H9 (cell line): ENCODE data around the gene NUDT4. TPM values are rescaled to one million over a fixed set of nuclear protein-coding genes. Genes with fewer than 3 reads are reported as not detected.

Experiments
- DNase-seq: peaks from one replicate; pipeline ENCODE4 v3.0.0-alpha.2; 2017
- H2AFZ ChIP-seq: one replicate; pipeline ENCODE4 v1.6.1; 2013; ENCODE audit warnings: mild to moderate bottlenecking, low read length, control low read depth, moderate library complexity
- H2AK5ac ChIP-seq: 2 replicates; pipeline ENCODE4 v1.6.1; 2013; ENCODE audit warnings: low read length, control low read depth, mixed read lengths; ENCODE audit not compliant: insufficient read length
- H2BK120ac ChIP-seq: one replicate; pipeline ENCODE4 v1.6.1; 2013; ENCODE audit warnings: low read depth, mild to moderate bottlenecking, low read length, control low read depth, inconsistent platforms; ENCODE audit not compliant: poor library complexity, severe bottlenecking
- H2BK12ac ChIP-seq: 2 replicates; pipeline ENCODE4 v1.6.1; 2013; ENCODE audit warnings: low read length, control low read depth, mixed read lengths, low read depth; ENCODE audit not compliant: insufficient read length
- H2BK15ac ChIP-seq: 2 replicates; pipeline ENCODE4 v1.6.1; 2013; ENCODE audit warnings: low read depth, low read length, control low read depth
- H2BK20ac ChIP-seq: one replicate; pipeline ENCODE4 v1.6.1; 2013; ENCODE audit warnings: low read depth, mild to moderate bottlenecking, low read length, control low read depth, inconsistent platforms; ENCODE audit not compliant: poor library complexity, severe bottlenecking
- H2BK5ac ChIP-seq: 2 replicates; pipeline ENCODE4 v1.6.1; 2013; ENCODE audit warnings: low read length, control low read depth, mixed read lengths; ENCODE audit not compliant: insufficient read length
- H3K14ac ChIP-seq: 2 replicates; pipeline ENCODE4 v1.6.1; 2013; ENCODE audit warnings: low read length, control low read depth; ENCODE audit not compliant: insufficient read depth
- H3K18ac ChIP-seq: 2 replicates; pipeline ENCODE4 v1.6.1; 2013; ENCODE audit warnings: low read depth, mild to moderate bottlenecking, mixed read lengths, low read length, control low read depth; ENCODE audit not compliant: insufficient read length
- H3K23ac ChIP-seq: 2 replicates; pipeline ENCODE4 v1.6.1; 2013; ENCODE audit warnings: low read length, control low read depth, mixed read lengths, low read depth; ENCODE audit not compliant: insufficient read length
- H3K23me2 ChIP-seq: 2 replicates; pipeline ENCODE4 v1.6.1; 2013; ENCODE audit warnings: low read depth, mild to moderate bottlenecking, mixed read lengths, low read length, control low read depth; ENCODE audit not compliant: insufficient read length, poor library complexity, severe bottlenecking
- H3K27ac ChIP-seq: 2 replicates; pipeline ENCODE4 v1.5.1; 2013; ENCODE audit warnings: low read length, control low read depth, mixed read lengths, low read depth; ENCODE audit not compliant: insufficient read length
- H3K27me3 ChIP-seq: 2 replicates; pipeline ENCODE4 v1.6.1; 2013; ENCODE audit warnings: low read length, control low read depth, inconsistent platforms; ENCODE audit not compliant: insufficient read depth
- H3K4ac ChIP-seq: 2 replicates; pipeline ENCODE4 v1.6.1; 2013; ENCODE audit warnings: low read depth, mild to moderate bottlenecking, control low read depth, inconsistent platforms, low read length, moderate library complexity
- H3K4me1 ChIP-seq: 2 replicates; pipeline ENCODE4 v1.6.1; 2013; ENCODE audit warnings: low read length, control low read depth, inconsistent platforms; ENCODE audit not compliant: insufficient read depth
- H3K4me2 ChIP-seq: 2 replicates; pipeline ENCODE4 v1.6.1; 2013; ENCODE audit warnings: low read length, control low read depth, mixed read lengths; ENCODE audit not compliant: insufficient read length, insufficient read depth
- H3K56ac ChIP-seq: 2 replicates; pipeline ENCODE4 v1.6.1; 2013; ENCODE audit warnings: low read depth, mild to moderate bottlenecking, mixed read lengths, low read length, control low read depth; ENCODE audit not compliant: insufficient read length
- H3K79me1 ChIP-seq: 2 replicates; pipeline ENCODE4 v1.6.1; 2013; ENCODE audit warnings: low read depth, mild to moderate bottlenecking, moderate library complexity, low read length, control low read depth, inconsistent platforms; ENCODE audit not compliant: insufficient read depth, poor library complexity, severe bottlenecking
- H3K79me2 ChIP-seq: 2 replicates; pipeline ENCODE4 v1.6.1; 2013; ENCODE audit warnings: low read length, control low read depth, inconsistent platforms; ENCODE audit not compliant: insufficient read depth
- H3K9ac ChIP-seq: 2 replicates; pipeline ENCODE4 v1.6.1; 2013; ENCODE audit warnings: low read length, control low read depth, mixed read lengths; ENCODE audit not compliant: insufficient read length; ENCODE audit errors: extremely low read depth
- H3K9me3 ChIP-seq: one replicate; pipeline ENCODE4 v1.6.1; 2013; ENCODE audit warnings: low read depth, low read length, inconsistent platforms; ENCODE audit not compliant: control insufficient read depth
- H3T11ph ChIP-seq: one replicate; pipeline ENCODE4 v1.6.1; 2013; ENCODE audit warnings: mild to moderate bottlenecking, low read length, control low read depth, inconsistent platforms
- H4K20me1 ChIP-seq: one replicate; pipeline ENCODE4 v1.6.1; 2013; ENCODE audit not compliant: control insufficient read depth, insufficient read length, insufficient read depth
- H4K5ac ChIP-seq: 2 replicates; pipeline ENCODE4 v1.6.1; 2013; ENCODE audit warnings: low read depth, mild to moderate bottlenecking, mixed read lengths, low read length, control low read depth; ENCODE audit not compliant: insufficient read length
- H4K8ac ChIP-seq: replicated peaks from 2 replicates; pipeline ENCODE4 v1.6.1; 2013; ENCODE audit warnings: low read length, control low read depth, mixed read lengths, low read depth; ENCODE audit not compliant: insufficient read length
- H4K91ac ChIP-seq: 2 replicates; pipeline ENCODE4 v1.6.1; 2013; ENCODE audit warnings: low read depth, mild to moderate bottlenecking, moderate library complexity, mixed read lengths, low read length, control low read depth; ENCODE audit not compliant: insufficient read length
- H3K27ac Mint-ChIP-seq, 3 experiments: 2 replicates in 2 of 3; 3 replicates in 1 of 3; pipeline ENCODE4 v1.8.0; 2020 to 2021; ENCODE audit warnings: mixed read lengths in 3 of 3, mild to moderate bottlenecking in 1 of 3, moderate library complexity in 1 of 3
- H3K27me3 Mint-ChIP-seq: 2 replicates; pipeline ENCODE4 v1.8.0; 2021; ENCODE audit warnings: low read depth, mild to moderate bottlenecking, moderate library complexity, mixed read lengths
- H3K36me3 Mint-ChIP-seq, 3 experiments: 2 replicates in 2 of 3; 3 replicates in 1 of 3; pipeline ENCODE4 v1.8.0; 2020 to 2021; ENCODE audit warnings: low read depth in 3 of 3, mixed read lengths in 3 of 3; ENCODE audit not compliant: insufficient read depth in 1 of 3
- H3K4me1 Mint-ChIP-seq, 2 experiments: 2 replicates each; pipeline ENCODE4 v1.8.0; 2020; ENCODE audit warnings: mixed read lengths in 2 of 2
- H3K4me3 Mint-ChIP-seq, 2 experiments: 2 replicates in 1 of 2; 3 replicates in 1 of 2; pipeline ENCODE4 v1.8.0; 2020 to 2021; ENCODE audit warnings: mild to moderate bottlenecking in 2 of 2, mixed read lengths in 2 of 2, moderate library complexity in 1 of 2
- H3K9me3 Mint-ChIP-seq, 2 experiments: 2 replicates in 1 of 2; 3 replicates in 1 of 2; pipeline ENCODE4 v1.8.0; 2020; ENCODE audit warnings: mild to moderate bottlenecking in 2 of 2, mixed read lengths in 2 of 2, moderate library complexity in 1 of 2
- CTCF ChIP-seq: fragments of 200-600 bp; sonication (generic); conservative IDR thresholded peaks from 3 replicates; pipeline ENCODE4 v1.8.0; 2021; ENCODE audit warnings: antibody characterized with exemption, mild to moderate bottlenecking
- WGBS: extraction: QIAGEN DNeasy Blood & Tissue Kit; methylation state at CpG from one replicate; pipeline ENCODE4 v1.1.7; 2013; ENCODE audit warnings: missing lambda C conversion rate, low lambda C conversion rate, mixed read lengths; ENCODE audit not compliant: insufficient read length; ENCODE audit errors: extremely low coverage; 5-methylcytosine and 5-hydroxymethylcytosine counted together
- total RNA-seq: library from RNA; stranded (reverse); gene quantifications from 2 replicates; pipeline ENCODE4 v1.2.1, GENCODE V29; 2021

NUDT4 gene
- total RNA-seq, 1 experiment from 2014 or later: 40.6 TPM

- H2BK120ac ChIP-seq: no peak overlapping the region
- no peak overlapping the region for H3K27ac ChIP-seq
- no peak overlapping the region for H3K9ac ChIP-seq
- no peak overlapping the region for H3K4ac ChIP-seq
- H3K4me3 Mint-ChIP-seq: no peak overlapping the region
- no peak overlapping the region for H2AFZ ChIP-seq
- H3K4me2 ChIP-seq: no peak overlapping the region
- TF ChIP-seq CTCF: no peak
- no peak for DNase-seq
- no peaks in the 10 kb centered on the region for H3K4me1 ChIP-seq
- H3K36me3 Mint-ChIP-seq: no peaks in the 10 kb centered on the region
- no peak overlapping the region for H3K23ac ChIP-seq
- H3K23me2 ChIP-seq: no peaks in the 10 kb centered on the region
- no peak overlapping the region for H2AK5ac ChIP-seq
- H2BK12ac ChIP-seq: no peak overlapping the region
- no peak overlapping the region for H4K5ac ChIP-seq
- H3K18ac ChIP-seq: no peak overlapping the region
- no peaks in the 10 kb centered on the region for H4K20me1 ChIP-seq
- no peak overlapping the region for H3K56ac ChIP-seq
- H3K27me3 ChIP-seq: no peaks in the 10 kb centered on the region
- WGBS: no CpG with 5 or more reads among the region's 3 CpGs
- H3K79me1 ChIP-seq: no peaks in the 10 kb centered on the region
- H3K4me1 Mint-ChIP-seq: peaks cover 6 to 9% of the 10 kb centered on the region in 2 experiments
- H3K27ac Mint-ChIP-seq: no peak overlapping the region
- H2BK15ac ChIP-seq: no peak overlapping the region
- no peaks in the 10 kb centered on the region for H3K79me2 ChIP-seq
- H3K9me3 Mint-ChIP-seq: no peaks in the 10 kb centered on the region
- no peaks in the 10 kb centered on the region for H3K9me3 ChIP-seq
- H2BK5ac ChIP-seq: no peak overlapping the region
- H3K14ac ChIP-seq: no peak overlapping the region
- no peaks in the 10 kb centered on the region for H3K27me3 Mint-ChIP-seq
- H2BK20ac ChIP-seq: no peak overlapping the region
- H3T11ph ChIP-seq: no peak overlapping the region
- H4K91ac ChIP-seq: no peak overlapping the region
- H4K8ac ChIP-seq: no peak overlapping the region
These were observed 44.7 kb upstream of the NUDT4 start for GRCh38 chr12:93333054-93333453.
